Fibroblast of pulmonary artery (primary cell): ENCODE measurements around the gene CA9.

ENCODE experiments used
- DNase-seq: peaks from one replicate; pipeline ENCODE4 v3.0.0-alpha.2; 2010; ENCODE audit warnings: low read depth
- H3K4me3 ChIP-seq: replicated peaks from 2 replicates; pipeline ENCODE4 v1.5.1; 2011; ENCODE audit warnings: low read depth, mild to moderate bottlenecking, control low read depth, low read length, moderate library complexity
- CTCF ChIP-seq: IDR thresholded peaks from 2 replicates; pipeline ENCODE4 v1.5.1; 2011; ENCODE audit warnings: mild to moderate bottlenecking, control low read depth, low read length, inconsistent platforms; ENCODE audit errors: missing control alignments

The CA9 gene

GRCh38 chr9:35705836-35706430, 32.2 kb downstream of the CA9 start:
- no peak for TF ChIP-seq CTCF
- no peak for DNase-seq
- H3K4me3 ChIP-seq, result no peak overlapping the region

- DNase-seq, result no peak
- no peak overlapping the region for H3K4me3 ChIP-seq
- TF ChIP-seq CTCF, result no peak
Measured at GRCh38 chr9:35706951-35707350, 33.2 kb downstream of the CA9 start.

- H3K4me3 ChIP-seq, result no peak overlapping the region
- no peak for TF ChIP-seq CTCF
- no peak for DNase-seq
Measured at GRCh38 chr9:35708146-35708545, 34.4 kb downstream of the CA9 start.

- no peak for TF ChIP-seq CTCF
- no peak for DNase-seq
- no peak overlapping the region for H3K4me3 ChIP-seq
Measured at GRCh38 chr9:35710818-35711500, 37.2 kb downstream of the CA9 start.

- no peak overlapping the region for H3K4me3 ChIP-seq
- DNase-seq, result no peak
- no peak for TF ChIP-seq CTCF
Measured at GRCh38 chr9:35711501-35712428, 38.0 kb downstream of the CA9 start.

- TF ChIP-seq CTCF, result no peak
- H3K4me3 ChIP-seq, result no peak overlapping the region
- DNase-seq, result no peak
Measured at GRCh38 chr9:35712762-35713400, 39.2 kb downstream of the CA9 start.
